Measurements from ENCODE around the gene SMYD3.

SMYD3 gene

DNA sequence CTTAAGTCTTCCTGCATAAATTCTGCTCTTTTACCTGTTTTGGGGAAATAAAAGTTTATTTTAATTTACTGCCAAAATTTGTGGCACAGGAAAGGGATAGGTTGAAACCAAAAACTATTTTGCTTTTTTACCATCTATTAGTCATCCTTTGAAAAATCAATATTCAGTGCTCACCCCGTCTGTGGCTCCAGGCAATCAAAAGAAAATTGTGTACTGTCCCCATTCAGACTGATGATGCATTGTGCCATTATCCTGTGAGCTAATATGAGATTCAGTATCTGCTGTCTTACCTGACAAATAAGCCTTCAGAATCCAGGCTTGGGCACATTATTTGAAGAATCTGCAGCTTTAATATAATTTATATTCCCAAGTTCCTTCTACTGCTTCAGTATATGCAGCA lies 701.5 kb downstream of the SMYD3 start:
- TF ChIP-seq, protein P1, sequence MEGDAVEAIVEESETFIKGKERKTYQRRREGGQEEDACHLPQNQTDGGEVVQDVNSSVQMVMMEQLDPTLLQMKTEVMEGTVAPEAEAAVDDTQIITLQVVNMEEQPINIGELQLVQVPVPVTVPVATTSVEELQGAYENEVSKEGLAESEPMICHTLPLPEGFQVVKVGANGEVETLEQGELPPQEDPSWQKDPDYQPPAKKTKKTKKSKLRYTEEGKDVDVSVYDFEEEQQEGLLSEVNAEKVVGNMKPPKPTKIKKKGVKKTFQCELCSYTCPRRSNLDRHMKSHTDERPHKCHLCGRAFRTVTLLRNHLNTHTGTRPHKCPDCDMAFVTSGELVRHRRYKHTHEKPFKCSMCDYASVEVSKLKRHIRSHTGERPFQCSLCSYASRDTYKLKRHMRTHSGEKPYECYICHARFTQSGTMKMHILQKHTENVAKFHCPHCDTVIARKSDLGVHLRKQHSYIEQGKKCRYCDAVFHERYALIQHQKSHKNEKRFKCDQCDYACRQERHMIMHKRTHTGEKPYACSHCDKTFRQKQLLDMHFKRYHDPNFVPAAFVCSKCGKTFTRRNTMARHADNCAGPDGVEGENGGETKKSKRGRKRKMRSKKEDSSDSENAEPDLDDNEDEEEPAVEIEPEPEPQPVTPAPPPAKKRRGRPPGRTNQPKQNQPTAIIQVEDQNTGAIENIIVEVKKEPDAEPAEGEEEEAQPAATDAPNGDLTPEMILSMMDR (IDR thresholded peaks at IDR 0.05; ENCODE audit: insufficient read depth, missing control alignments) = no peak
- no peak for DNase-seq (ENCODE audit: insufficient read length, low spot score)
- FAIRE-seq = no peak

DNA sequence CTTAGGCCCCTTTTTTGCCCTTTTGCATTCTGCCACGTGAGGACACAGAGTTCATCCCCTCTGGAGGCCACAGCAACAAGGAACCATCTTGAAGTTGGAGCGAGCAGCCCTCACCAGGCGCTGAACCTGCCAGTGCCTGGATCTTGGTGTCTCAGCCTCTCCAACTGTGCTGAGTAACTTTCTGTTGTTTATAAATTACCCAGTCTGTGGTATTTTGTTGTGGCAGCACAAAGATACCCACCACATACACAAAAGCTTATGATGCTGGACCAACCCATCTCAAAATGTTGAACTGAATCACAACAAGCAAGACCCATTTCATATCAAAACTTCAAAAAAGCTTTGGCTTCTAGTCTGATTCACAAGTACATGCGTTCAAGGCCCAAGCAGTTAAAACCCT lies 702.4 kb downstream of the SMYD3 start:
- TF ChIP-seq, protein P1 (IDR thresholded peaks at IDR 0.05; ENCODE audit: insufficient read depth, missing control alignments) = no peak
- DNase-seq (ENCODE audit: insufficient read length, low spot score) (no peak), FAIRE-seq (no peak)

- TF ChIP-seq, protein P1 (IDR thresholded peaks at IDR 0.05; ENCODE audit: insufficient read depth, missing control alignments) = no peak
- no peak for DNase-seq (ENCODE audit: insufficient read length, low spot score)
- FAIRE-seq = no peak
Measured at GRCh38 chr1:245803666-245804037, 703.4 kb downstream of the SMYD3 start.

GRCh38 chr1:245802941-245803665 lies 704.0 kb downstream of the SMYD3 start:
- TF ChIP-seq, protein P1 (IDR thresholded peaks at IDR 0.05; ENCODE audit: insufficient read depth, missing control alignments) = no peak
- DNase-seq (ENCODE audit: insufficient read length, low spot score) (no peak), FAIRE-seq (no peak)

- FAIRE-seq = peak; percentile 64
- no peak for DNase-seq (ENCODE audit: insufficient read length, low spot score)
- TF ChIP-seq, protein P1 (IDR thresholded peaks at IDR 0.05; ENCODE audit: insufficient read depth, missing control alignments) = no peak
Measured at GRCh38 chr1:245800901-245801605, 706.0 kb downstream of the SMYD3 start.

DNA sequence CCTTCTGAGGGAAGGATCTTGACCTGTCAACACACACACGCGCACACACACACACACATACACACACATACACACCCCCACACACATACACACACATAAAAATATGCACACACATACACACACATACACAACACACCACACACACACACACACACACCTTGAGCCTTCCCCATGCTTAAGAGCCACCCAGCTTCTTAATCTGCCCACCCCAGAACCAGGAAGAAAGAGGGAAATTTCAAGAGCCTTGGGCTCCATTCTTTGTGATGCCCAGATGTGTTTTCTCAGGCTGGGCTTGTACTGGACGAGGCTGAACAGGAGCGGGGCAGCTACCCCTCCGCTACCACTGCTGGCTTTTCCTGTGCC lies 708.7 kb downstream of the SMYD3 start:
- TF ChIP-seq, protein P1 (IDR thresholded peaks at IDR 0.05; ENCODE audit: insufficient read depth, missing control alignments) = no peak
- DNase-seq (ENCODE audit: insufficient read length, low spot score) = no peak
- no peak for FAIRE-seq
